IgD-negative memory B cell (primary cell): ENCODE results near the gene PRR15L. TPM values are rescaled to one million over a fixed set of nuclear protein-coding genes. Genes with fewer than 3 reads are reported as not detected.

Experiments
- H3K27ac Mint-ChIP-seq, 3 donors: one replicate each; pipeline ENCODE4 v1.8.0; 2020 to 2022; ENCODE audit warnings: mild to moderate bottlenecking in 3 of 3, mixed read lengths in 3 of 3, moderate library complexity in 1 of 3
- H3K27me3 Mint-ChIP-seq: one replicate; pipeline ENCODE4 v1.8.0; 2021; ENCODE audit warnings: mixed read lengths
- H3K36me3 Mint-ChIP-seq: one replicate; pipeline ENCODE4 v1.8.0; 2020; ENCODE audit warnings: mild to moderate bottlenecking, mixed read lengths
- H3K4me1 Mint-ChIP-seq, 3 donors: one replicate each; pipeline ENCODE4 v1.8.0; 2020 to 2022; ENCODE audit warnings: mixed read lengths in 3 of 3, mild to moderate bottlenecking in 1 of 3
- H3K4me3 Mint-ChIP-seq, 4 donors: one replicate each; pipeline ENCODE4 v1.8.0; 2020 to 2022; ENCODE audit warnings: mild to moderate bottlenecking in 4 of 4, mixed read lengths in 4 of 4, moderate library complexity in 3 of 4
- H3K9me3 Mint-ChIP-seq, 3 donors: one replicate each; pipeline ENCODE4 v1.8.0; 2020 to 2021; ENCODE audit warnings: mixed read lengths in 3 of 3, mild to moderate bottlenecking in 1 of 3
- polyA plus RNA-seq: library from polyadenylated mRNA; unstranded; fragments of 300-500 nt; fragmentation: Illumina TruSeq; gene quantifications from one replicate; pipeline ENCODE4 v1.2.3, GENCODE V29; 2021

Gene PRR15L
- polyA plus RNA-seq, 1 donor from 2014 or later, result not detected

DNA sequence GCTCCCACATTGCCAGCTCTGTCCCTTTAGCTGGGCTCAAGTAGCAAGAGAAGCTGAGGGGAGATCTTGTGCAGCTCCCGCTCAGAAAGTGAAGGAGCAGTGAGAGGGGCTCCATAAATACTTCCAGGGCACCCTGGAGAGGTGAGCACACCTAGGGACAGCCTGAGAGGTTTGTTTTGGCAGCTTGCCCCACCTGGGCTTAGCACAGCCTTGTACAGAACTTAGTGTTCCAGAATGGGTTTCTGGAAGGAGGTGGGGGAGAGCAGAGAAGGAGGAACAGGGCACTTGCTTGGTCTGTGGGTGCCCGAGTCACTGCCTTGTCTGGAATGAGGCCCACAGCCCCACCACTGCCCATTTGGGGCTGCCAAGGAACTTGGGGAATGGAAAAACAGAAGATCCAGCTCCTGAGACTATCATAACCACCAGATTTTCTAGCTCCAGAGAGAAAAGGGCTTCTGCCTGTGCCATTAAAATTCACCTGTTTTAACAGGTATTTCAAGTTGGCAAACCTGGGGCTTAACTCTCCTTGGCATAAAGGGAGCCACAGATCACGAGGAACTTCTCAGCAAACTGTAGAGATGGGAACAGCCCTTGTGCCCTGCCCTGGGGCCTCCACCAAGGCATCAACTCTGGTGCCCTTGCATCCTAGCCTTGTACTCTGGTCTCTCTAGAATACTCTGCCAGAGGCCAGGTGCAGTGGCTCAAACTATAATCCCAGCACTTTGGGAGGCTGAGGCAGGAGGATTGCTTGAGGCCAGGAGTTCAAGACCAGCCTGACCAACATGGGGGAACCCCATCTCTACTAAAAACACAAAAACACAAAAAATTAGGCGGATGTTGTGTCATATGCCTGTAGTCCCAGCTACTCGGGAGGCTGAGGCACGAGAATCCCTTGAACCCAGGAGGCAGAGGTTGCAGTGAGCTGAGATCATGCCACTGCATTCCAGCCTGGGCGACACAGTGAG lies 1.9 kb downstream of the PRR15L start:
- Mint-ChIP-seq H3K4me1 (peaks cover 0 to 1% (median 0%) of the 10 kb centered on the region in 3 donors), H3K27ac (no peak overlapping the region), H3K9me3 (no peaks in the 10 kb centered on the region), H3K4me3 (no peak overlapping the region), H3K27me3 (no peaks in the 10 kb centered on the region), H3K36me3 (peaks cover 1% of the 10 kb centered on the region)

DNA sequence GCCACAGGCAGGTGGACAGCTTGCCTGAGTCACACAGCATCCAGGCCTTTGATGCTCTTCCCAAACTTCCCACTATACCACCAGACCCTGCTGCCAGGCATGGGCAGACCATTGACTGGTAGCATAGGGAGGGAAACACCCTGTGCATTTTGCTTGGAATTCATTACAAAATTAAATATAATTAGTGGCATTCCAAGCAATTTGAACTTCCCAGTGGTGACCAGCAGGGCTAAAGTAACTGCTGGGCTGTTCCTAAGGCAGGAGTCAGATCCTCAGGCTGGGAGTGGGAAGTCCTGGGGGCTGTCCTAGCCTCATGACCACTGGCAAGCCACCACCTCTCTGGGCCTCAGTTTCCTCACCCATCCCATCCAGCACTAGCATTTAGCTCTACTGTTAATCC lies 3.8 kb downstream of the PRR15L start:
- Mint-ChIP-seq H3K4me1 (peaks cover 8 to 12% (median 9%) of the 10 kb centered on the region in 3 donors), H3K27ac (no peak overlapping the region), H3K9me3 (no peaks in the 10 kb centered on the region), H3K36me3 (peaks cover 1% of the 10 kb centered on the region), H3K27me3 (no peaks in the 10 kb centered on the region), H3K4me3 (no peak overlapping the region)

DNA sequence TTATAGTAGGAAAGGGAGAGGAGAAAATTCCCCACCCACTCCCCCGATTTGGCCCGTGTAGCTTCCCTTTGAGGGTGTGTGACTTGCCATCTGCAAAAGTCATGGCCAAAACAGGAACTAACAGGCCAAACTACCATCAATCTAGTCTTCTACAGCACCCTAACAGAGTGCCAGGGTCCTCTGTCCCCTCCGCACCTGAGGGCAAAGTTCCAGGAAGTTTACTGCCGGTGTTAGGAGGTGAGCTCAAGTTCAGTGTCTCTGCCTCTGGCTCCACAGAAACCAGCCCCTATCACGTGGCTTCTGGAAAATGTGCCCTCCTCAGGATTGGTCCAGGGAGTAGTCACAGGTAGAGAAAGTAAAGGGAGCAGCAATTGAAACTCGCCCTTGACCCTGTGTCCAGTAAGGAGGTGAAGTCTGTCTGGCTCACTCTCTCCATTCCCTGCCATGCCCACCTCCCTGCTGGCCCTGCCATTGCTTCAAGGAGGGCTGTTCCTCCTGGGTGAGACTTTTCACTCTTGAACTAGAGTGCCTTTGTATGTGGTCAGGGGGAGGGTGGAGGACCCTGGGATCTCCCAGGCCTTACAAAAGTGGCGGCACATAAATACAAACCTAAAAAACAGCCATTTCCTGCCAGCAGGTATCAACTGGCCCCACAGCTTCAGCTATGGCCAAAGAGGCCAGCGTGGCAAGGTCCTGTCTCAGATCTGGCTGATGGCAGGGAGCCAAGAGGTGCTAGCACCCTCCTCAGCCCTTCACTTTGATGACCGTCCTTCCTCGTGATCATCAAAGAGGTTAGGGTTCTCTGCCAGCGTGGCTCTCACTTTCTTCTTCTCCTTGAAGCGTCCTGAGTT lies 5.3 kb downstream of the PRR15L start:
- Mint-ChIP-seq H3K27ac (peak overlapping the region in 1 of 3 donors; percentile 59), H3K9me3 (no peaks in the 10 kb centered on the region), H3K4me3 (no peak overlapping the region), H3K27me3 (no peaks in the 10 kb centered on the region), H3K4me1 (peaks cover 8 to 12% (median 11%) of the 10 kb centered on the region in 3 donors), H3K36me3 (peaks cover 1% of the 10 kb centered on the region)

DNA sequence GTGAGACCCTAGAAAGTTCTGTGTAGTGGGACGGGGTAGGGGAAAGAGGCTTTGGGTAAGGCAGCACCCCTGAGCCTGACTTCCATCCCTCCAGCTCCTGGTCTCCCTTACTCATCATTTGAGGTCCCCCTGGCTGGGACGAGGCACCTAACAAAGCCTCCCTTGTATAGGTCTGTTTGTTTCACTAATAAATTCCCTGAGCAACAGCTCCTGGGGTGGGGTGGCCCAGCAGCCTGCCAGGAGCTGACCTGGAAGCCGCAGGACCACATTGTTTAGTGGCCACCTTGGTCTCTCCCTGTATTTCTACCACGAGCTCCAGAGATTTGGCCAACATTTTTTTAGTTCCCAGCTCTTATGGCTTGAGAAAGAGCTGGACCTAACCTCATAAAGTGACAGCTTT lies 7.2 kb downstream of the PRR15L start:
- H3K4me3 Mint-ChIP-seq, result peak overlapping the region in 2 of 4 donors; percentile 39 to 86
- H3K36me3 Mint-ChIP-seq, result peaks cover 1% of the 10 kb centered on the region
- H3K27me3 Mint-ChIP-seq, result no peaks in the 10 kb centered on the region
- H3K27ac Mint-ChIP-seq, result no peak overlapping the region
- no peaks in the 10 kb centered on the region for H3K9me3 Mint-ChIP-seq
- peaks cover 11 to 16% (median 15%) of the 10 kb centered on the region in 3 donors for H3K4me1 Mint-ChIP-seq

DNA sequence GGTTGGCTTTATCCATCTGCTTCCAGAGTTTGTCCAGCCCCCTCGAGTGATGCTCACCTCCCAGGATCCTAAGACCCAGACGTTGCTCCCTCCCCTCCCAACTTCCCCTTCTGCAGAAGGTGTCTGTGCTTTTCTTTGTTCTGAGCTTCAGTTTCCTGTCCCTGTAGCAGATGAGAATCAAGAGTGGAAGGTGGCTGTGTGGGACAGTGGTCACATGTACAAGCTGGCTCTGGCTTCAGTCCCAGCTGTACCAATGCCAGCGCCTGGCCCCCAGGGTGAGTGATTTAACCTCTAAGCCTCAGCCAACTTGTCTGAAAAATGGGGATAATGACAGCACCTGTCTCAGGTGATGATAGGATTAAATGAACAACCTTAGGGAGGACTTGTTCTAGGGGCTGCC lies 7.7 kb downstream of the PRR15L start:
- Mint-ChIP-seq H3K27ac (peak overlapping the region in 1 of 3 donors; percentile 74), H3K4me3 (peak overlapping the region in 1 of 4 donors; percentile 86), H3K4me1 (peaks cover 15 to 16% (median 15%) of the 10 kb centered on the region in 3 donors), H3K36me3 (peaks cover 1% of the 10 kb centered on the region), H3K27me3 (no peaks in the 10 kb centered on the region), H3K9me3 (no peaks in the 10 kb centered on the region)

DNA sequence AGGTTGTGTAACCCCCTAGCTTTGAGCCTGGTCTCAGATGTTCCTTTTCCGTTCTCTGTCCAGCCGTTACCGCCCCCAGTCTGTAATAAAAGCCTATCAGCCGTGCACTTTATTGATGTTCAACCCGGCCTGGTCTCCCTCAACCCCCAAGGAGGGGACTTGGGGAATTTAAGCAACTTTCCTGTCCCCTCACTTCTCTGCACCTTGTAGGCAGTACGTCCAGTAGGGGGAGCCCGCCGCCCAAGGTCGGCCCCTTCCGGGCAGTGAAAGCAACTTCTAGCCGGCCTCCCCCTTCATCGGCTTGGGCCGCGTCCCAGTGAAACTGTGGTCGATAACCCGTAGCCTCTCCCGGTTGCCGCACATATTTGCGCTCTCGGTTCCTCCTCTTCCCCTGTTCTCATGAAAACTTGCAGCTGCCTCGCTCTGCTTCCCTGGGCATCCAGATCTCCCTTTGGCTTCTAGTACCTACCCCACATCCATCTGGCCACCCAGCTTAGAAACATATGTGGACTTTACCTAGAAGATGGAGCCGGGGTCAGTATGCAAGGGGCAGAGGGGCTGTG lies 8.4 kb downstream of the PRR15L start:
- Mint-ChIP-seq H3K27ac (peak overlapping the region; percentile 43 to 79 (median 62)), H3K4me3 (peak overlapping the region; percentile 40 to 86 (median 80)), H3K36me3 (no peaks in the 10 kb centered on the region), H3K27me3 (no peaks in the 10 kb centered on the region), H3K4me1 (peaks cover 15 to 18% (median 16%) of the 10 kb centered on the region in 3 donors), H3K9me3 (no peaks in the 10 kb centered on the region)

DNA sequence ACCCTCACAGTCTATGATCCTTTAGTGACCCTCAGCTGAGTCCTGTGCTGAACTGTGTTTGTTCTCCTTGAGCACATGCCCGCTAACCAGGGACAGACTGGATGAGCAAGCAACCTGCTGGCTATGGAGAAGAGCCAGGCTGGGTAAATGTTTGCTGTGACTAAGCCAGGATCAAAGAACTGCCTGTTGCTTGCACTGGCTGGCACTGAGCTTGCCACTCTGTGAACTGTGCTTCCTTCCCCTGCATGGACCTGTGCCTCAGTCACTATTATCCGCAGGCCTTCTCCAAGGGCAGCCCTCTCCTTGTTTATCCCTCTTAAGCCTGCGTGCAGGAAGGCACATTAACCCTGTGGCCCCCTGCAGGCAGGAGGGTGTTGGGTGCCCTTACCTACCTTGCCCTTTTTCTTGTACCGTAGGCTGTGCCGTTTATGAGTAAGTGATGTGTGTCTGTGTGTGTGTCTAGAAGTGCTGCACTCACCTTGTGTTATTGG lies 8.9 kb downstream of the PRR15L start:
- peak overlapping the region in 2 of 3 donors; percentile 43 to 62 for H3K27ac Mint-ChIP-seq
- H3K4me1 Mint-ChIP-seq, result peaks cover 15 to 19% (median 16%) of the 10 kb centered on the region in 3 donors
- H3K36me3 Mint-ChIP-seq, result no peaks in the 10 kb centered on the region
- no peaks in the 10 kb centered on the region for H3K27me3 Mint-ChIP-seq
- H3K4me3 Mint-ChIP-seq, result peak overlapping the region in 2 of 4 donors; percentile 40 to 86
- H3K9me3 Mint-ChIP-seq, result no peaks in the 10 kb centered on the region

DNA sequence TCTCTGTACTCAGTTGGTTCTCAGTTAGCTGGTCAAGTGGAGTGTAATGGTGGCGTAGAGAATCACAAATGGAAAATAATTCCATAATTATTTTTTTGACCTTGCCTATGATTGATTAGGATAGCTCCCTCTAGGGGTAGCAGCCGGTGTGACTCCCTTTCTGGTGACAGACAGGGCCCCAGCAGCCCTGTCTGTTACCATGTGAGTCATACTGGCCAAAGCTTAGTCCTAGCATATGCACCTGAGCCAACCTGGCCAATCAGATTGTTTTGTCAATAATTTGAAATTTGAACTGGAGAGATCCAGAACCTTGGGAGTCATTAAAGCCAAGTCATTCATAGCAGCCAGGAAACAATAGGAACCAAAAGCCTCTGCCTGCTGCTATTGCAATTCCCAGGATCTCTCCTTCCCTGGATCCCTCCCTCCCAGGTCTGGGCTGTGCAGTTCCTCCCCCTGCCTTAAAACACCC lies 10.7 kb downstream of the PRR15L start:
- Mint-ChIP-seq H3K4me1 (peaks cover 15 to 27% (median 18%) of the 10 kb centered on the region in 3 donors), H3K27me3 (no peaks in the 10 kb centered on the region), H3K4me3 (peak overlapping the region in 1 of 4 donors; percentile 54), H3K27ac (peak overlapping the region in 1 of 3 donors; percentile 52), H3K36me3 (no peaks in the 10 kb centered on the region), H3K9me3 (no peaks in the 10 kb centered on the region)

DNA sequence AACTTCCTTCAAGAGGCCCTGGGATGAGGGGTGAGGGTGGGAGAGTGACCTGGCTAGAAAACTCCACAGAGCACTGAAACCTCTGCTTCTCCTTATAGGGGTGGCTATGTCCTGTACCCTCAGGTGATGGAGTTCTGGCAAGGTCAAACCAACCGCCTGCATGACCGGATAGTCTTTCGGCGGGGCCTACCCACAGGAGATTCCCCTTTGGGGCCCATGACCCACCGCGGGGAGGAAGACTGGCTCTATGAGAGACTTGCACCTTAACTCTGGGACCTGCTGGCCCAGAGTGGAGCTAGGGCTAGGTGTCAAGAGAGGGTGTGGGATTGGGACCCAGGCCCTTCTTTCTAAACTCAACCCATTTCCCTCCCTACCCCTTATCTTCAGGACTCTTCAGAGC lies 11.2 kb downstream of the PRR15L start:
- H3K36me3 Mint-ChIP-seq, result no peaks in the 10 kb centered on the region
- H3K4me1 Mint-ChIP-seq, result peaks cover 15 to 28% (median 19%) of the 10 kb centered on the region in 3 donors
- peak overlapping the region in 1 of 4 donors; percentile 54 for H3K4me3 Mint-ChIP-seq
- no peaks in the 10 kb centered on the region for H3K9me3 Mint-ChIP-seq
- H3K27ac Mint-ChIP-seq, result peak overlapping the region in 1 of 3 donors; percentile 52
- H3K27me3 Mint-ChIP-seq, result no peaks in the 10 kb centered on the region

DNA sequence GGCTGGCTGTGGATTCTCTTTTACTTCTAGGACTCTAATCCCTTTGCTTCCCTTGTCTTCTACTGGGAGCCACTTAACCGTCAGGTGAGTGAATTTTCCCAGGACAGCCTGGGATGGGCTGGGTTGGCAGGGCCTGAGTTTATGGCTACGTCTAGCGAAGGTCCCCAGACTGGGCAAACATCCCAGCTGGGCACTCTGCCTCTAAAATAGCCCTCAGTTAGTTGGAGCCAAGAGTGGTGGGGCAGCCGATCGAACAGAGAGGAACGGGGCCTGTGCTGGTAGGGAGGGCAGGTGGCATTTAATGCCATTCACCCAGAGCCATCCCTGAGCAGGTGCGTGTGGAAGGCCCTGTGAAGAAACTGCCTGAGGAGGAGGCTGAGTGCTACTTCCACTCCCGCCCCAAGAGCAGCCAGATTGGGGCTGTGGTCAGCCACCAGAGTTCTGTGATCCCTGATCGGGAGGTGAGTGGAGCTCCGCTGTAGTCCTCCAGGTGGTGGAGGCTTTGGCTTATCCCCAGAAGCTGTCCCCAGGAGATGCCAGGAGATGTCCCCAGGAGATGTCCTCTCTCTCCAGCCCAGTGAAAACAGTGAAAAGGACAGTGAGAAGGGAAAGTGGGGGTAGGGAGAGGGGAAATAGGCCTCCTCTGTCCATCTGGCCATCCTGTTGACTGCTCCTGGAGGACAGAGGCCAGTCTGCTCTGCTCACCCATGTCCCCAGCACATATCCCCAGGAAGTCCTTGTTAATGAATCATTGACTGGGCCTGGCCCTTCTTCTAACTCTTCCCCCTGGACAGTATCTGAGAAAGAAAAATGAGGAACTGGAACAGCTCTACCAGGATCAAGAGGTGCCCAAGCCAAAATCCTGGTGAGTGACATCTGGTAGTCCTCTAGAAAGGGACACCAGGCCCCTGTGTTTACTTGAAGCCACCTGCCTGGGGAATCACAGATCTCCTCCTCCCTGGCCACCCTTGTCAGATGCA lies 11.9 kb downstream of the PRR15L start:
- Mint-ChIP-seq H3K27ac (peak overlapping the region in 2 of 3 donors; percentile 73 to 84), H3K9me3 (no peaks in the 10 kb centered on the region), H3K4me1 (peaks cover 20 to 33% (median 24%) of the 10 kb centered on the region in 3 donors), H3K36me3 (no peaks in the 10 kb centered on the region), H3K27me3 (no peaks in the 10 kb centered on the region), H3K4me3 (no peak overlapping the region)

DNA sequence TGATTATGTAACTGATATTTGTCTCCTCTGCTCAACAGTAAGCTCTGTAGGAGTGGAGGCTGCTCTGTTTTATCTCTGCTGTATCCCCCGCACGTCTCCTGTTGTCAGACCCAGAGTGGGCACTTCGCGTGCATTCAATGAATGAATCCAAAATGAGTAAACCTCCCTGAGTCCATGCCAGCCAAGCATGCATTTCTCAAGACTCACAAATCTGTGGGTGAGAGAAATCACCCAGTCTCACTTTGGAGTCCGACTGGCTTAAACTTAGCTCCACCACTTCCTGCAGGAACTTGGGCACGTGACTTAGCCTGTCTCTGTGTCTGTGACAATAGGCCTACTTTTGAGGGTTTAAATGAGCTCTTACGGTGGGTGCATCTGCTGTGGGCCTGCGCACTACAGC lies 12.6 kb downstream of the PRR15L start:
- H3K36me3 Mint-ChIP-seq, result no peaks in the 10 kb centered on the region
- H3K9me3 Mint-ChIP-seq, result no peaks in the 10 kb centered on the region
- H3K4me1 Mint-ChIP-seq, result peaks cover 20 to 34% (median 27%) of the 10 kb centered on the region in 3 donors
- peak overlapping the region in 2 of 3 donors; percentile 73 to 84 for H3K27ac Mint-ChIP-seq
- H3K27me3 Mint-ChIP-seq, result no peaks in the 10 kb centered on the region
- H3K4me3 Mint-ChIP-seq, result peak overlapping the region in 1 of 4 donors; percentile 74

DNA sequence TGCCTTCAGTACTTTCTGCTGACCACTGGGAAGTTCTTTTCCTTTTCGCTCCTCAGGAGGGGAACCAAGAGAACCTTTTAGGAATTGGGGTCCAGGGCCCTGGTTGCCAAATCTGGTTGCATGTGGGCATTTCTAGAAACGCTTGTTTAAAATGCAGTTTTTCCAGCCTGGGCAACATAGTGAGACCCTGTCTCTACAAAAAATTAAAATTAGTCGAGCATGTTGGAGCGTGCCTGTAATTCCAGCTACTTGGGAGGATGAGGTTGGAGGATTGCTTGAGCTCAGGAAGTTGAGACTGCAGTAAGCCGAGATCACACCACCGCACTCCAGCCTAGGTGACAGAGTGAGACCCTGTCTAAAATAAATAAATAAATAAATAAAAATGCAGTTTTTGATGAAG lies 15.1 kb downstream of the PRR15L start:
- Mint-ChIP-seq H3K27me3 (no peaks in the 10 kb centered on the region), H3K36me3 (no peaks in the 10 kb centered on the region), H3K4me3 (peak overlapping the region; percentile 30 to 95 (median 83)), H3K4me1 (peaks cover 12 to 23% (median 17%) of the 10 kb centered on the region in 3 donors), H3K9me3 (no peaks in the 10 kb centered on the region), H3K27ac (peak overlapping the region in 2 of 3 donors; percentile 54 to 69)

DNA sequence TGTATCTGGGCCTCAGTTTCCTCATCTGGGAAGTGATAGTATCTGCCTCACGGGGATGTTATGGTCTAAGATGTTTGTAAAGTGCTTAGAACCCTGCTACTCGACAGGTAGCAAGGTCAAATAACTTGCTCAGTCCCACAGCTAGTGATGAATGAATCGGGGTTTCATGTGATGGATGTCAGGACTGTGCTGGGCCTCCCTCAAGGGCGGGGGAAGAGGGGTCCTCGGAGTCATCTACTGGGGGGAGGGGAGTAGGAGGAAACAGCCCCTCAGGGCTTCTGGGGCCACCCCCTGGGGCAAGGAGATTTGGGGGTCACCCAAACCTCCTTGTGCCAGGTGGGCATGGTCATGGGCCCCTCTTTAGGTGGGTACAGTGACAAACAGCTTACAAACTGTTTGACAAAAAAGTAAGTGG lies 15.6 kb downstream of the PRR15L start:
- Mint-ChIP-seq H3K36me3 (no peaks in the 10 kb centered on the region), H3K4me1 (peaks cover 11 to 23% (median 15%) of the 10 kb centered on the region in 3 donors), H3K27me3 (no peaks in the 10 kb centered on the region), H3K4me3 (peak overlapping the region; percentile 37 to 95 (median 92)), H3K27ac (peak overlapping the region; percentile 48 to 94 (median 54)), H3K9me3 (no peaks in the 10 kb centered on the region)
